Activated T-helper 9 cell treated with anti-CD3 and anti-CD28 coated beads, Interleukin-2, amount 50 U/mL, for 16 hours (primary cell): ENCODE results near the gene ALPI.

ENCODE experiments used
- DNase-seq: peaks from one replicate; pipeline ENCODE4 v3.0.0-alpha.2; 2020; ENCODE audit warnings: low read depth

The ALPI gene

DNA sequence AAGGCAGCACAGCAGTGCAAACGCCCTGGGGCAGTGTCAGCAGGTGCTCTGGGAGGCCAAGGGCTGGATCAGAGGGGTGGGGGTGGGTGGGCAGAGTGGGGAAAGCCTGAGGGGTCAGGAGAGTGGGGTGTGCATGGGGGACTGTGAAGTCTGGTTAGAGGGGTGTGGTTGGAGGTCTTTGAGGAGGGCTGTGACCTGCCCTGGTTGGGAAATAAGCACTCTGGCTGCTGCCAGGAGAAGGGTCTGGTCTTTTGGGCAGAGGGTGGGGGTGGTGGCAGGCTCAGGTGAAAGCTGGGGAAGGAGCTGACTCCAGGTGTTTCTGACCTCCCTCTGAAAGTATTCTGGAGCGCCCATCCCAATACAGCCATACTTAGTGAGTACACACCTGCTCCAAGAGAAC, 4.2 kb downstream of the ALPI start:
- no peak for DNase-seq

- DNase-seq: no peak
Observed at GRCh38 chr2:232463701-232464543, 8.0 kb downstream of the ALPI start.

- DNase-seq: no peak
Observed at GRCh38 chr2:232464544-232464885, 8.6 kb downstream of the ALPI start.

- no peak for DNase-seq
Observed at GRCh38 chr2:232465061-232465460, 9.1 kb downstream of the ALPI start.

GRCh38 chr2:232466221-232466620, 10.3 kb downstream of the ALPI start:
- no peak for DNase-seq

GRCh38 chr2:232473467-232473890, 17.5 kb downstream of the ALPI start:
- DNase-seq: no peak

GRCh38 chr2:232476045-232476444, 20.1 kb downstream of the ALPI start:
- no peak for DNase-seq

- no peak for DNase-seq
Observed at GRCh38 chr2:232476791-232477190, 20.8 kb downstream of the ALPI start.

DNA sequence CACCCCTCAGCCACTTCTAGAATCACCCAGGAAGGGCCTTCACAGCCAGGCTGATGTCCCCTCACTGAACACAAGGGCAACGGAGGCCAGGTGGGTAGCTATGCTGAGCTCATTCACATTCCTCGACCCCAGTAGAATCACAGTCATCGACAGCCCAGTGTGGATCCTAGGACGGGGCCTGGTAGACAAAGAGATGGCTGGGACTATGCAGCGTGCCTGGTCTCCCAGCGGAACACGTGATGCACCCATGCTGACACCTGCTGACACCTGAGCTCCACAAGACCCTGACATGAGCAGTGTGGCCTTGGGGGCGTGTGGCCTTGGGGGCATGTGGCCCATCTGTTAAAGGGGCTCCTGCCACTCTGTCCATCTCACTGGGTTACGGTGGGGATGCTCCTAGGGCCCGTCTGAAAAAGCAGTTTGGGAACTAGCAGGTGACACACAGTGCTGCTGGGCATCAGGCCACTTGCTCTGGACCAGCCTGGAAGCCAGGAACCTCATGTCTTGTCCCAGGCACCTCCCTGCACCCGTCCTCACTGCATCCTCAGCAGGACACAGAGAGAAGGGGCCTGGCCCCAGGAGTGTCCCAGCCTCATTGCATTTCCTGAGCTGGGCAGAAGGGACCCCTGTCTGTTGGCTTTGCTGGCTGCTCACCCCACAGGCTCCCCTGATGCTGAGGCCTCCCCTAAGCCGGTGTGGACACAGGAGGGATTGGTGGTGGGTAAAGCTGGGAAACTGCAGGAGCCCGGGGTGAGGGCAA, 22.0 kb downstream of the ALPI start:
- no peak for DNase-seq

- DNase-seq: no peak
Observed at GRCh38 chr2:232478571-232479340, 22.8 kb downstream of the ALPI start.

GRCh38 chr2:232479341-232480200, 23.6 kb downstream of the ALPI start:
- DNase-seq: no peak

GRCh38 chr2:232480201-232481190, 24.5 kb downstream of the ALPI start:
- DNase-seq: no peak

DNA sequence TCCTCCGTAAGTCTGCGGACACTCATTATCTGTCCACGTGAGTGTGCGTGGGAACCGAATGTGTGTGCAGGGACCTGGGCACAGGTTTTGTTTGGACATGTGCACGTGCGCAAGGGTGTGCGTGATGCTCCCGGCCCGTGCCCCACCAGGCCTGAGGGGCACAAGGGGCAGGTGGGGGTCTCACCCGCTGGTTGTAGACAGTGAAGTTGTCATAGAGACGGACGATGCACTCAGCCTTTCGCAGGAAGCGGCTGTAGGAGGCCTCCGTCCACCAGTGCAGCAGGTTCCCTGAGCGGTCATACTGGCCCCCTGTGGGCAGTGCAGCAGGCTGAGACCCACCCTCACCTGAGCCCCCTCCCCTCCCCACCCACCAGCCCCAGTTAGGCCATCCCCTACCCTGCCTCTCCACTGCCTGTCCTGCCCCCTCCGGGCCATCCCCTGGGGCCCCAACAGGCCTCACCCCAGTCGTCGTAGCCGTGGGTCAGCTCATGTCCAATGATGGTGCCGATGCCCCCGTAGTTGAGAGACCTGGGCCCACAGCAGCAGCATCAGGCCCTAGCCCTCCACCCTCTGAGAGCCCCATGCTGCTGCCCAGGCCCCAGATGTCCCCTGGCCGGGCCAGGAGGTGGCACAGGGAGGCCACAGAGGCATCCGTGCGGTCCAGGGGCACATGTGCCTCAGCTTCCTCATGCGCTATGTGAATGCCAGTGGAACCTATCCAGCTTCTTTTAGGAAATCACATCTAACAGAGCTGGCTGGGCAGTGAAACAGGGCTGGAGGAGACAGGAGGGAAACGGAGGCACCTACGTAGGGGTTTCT, 25.6 kb downstream of the ALPI start:
- DNase-seq: no peak

DNA sequence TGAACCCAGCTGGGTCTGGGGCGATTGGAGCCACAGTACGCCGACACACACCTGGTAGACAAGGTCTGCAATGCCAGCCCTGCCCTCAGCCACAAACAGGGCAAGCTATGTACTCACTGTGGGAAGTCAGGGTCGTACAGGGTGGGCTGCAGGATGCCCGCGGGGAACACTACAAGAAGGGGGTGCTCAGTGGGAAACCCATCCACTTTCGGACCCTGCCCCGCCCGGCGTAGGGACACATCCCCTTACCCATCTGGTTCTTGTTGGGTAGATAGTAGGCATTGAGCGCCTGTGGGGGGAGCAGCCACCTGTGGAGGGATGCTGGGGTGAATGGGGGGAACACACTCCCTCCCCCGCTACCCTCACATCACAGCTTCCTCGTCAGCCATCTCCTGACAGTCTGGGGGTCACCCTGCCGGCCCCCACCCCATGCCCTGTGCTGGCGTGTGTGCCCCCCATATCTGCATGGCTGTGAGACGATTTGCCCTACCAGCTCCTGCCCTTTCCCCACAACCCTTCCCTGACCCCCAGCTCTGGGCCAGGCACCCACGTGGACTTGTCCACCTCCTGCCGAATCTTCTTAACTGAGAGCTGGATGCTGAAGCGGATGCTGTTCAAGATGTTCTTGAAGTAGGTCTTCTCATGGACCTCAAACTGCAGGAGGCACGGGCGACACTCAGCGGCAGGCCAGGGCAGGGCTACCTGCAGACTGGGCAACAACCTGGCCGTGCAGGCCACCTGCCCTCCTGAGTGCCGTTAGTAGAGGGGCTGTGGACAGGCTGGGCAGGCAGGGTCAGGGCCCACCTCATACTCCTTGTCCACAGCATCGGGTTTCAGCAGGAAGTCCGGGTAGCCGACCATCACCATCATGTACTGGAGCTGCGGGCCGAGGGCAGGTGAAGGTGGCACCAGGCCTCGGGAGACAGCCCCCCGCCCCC, 26.6 kb downstream of the ALPI start:
- DNase-seq: no peak

- DNase-seq: no peak
Observed at GRCh38 chr2:232483311-232483922, 27.5 kb downstream of the ALPI start.

- no peak for DNase-seq
Observed at GRCh38 chr2:232483923-232484627, 28.1 kb downstream of the ALPI start.

DNA sequence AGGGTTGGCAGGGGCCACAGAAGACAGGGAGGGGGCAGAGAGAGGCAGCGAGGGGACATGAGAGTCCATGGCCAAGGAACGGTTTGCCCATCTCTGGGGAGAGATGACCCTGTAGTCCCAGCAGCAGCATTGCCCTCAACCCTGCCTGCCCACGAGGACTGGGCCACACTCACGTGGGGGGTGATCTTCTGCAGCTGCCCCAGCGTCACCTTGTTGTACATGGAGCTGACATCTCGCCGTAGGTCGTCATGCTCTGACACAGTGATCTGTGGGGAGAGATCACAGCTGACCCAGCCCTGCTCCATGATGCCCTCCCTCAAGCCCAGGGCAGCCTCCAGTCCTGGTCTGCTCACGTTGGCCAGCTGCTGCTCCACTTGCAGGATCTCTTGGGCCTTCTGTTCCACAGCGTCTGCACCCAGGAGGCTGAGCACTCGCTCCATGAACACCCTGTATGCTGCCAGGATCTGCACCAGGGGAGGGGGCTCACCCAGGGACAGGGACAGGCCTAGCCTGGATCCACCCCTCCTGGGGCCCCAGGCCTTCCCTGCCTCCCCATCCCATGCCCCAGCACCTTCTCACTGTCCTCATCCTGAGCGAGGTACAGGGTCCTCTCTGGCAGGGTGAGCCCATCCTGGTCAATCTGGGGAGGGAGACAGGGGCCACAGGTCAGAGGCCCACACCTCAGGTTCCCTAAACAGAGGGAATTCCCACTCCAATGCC, 28.8 kb downstream of the ALPI start:
- DNase-seq: no peak
